HG03095 (cell line): Measurements from ENCODE around the gene PDZD2.
"Not testable (repeated sequence)": the region's sequence is repeated elsewhere in the genome, so short reads cannot be mapped to it uniquely, and the experiment has no call there.

Source experiments
- ATAC-seq: cut with Tn5 transposase; IDR thresholded peaks from one replicate; pipeline ENCODE4 v1.9.1; 2021; ENCODE audit warnings: moderate library complexity; ENCODE audit not compliant: unreplicated experiment

The PDZD2 gene

GRCh38 chr5:31688515-31689092 is 49.7 kb downstream of the PDZD2 start:
- no peak for ATAC-seq

GRCh38 chr5:31691408-31691807 is 52.5 kb downstream of the PDZD2 start:
- not testable (repeated sequence) for ATAC-seq

- ATAC-seq = no peak
These were observed 53.8 kb downstream of the PDZD2 start for GRCh38 chr5:31692561-31693221.

DNA sequence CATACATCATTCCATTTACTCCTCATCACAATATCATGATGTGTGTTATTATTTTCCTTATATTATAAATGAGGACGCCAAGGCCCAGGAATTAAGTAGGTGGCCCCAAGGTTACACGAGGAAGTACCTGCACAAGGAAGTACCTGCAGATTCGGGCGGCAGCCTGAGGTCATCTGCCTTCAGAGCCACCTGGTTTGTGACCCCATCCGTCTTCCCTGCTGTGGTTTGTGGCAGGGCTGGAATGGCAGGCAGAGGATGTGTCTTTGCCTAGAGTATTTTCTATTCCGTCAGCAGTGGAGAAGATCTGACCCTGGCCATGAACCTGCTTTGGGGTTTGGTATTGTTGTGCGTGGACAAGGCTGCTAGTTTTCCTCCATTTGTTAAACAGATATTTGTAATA is 59.7 kb downstream of the PDZD2 start:
- no peak for ATAC-seq

GRCh38 chr5:31701642-31702299 is 62.8 kb downstream of the PDZD2 start:
- ATAC-seq = no peak

- no peak for ATAC-seq
These were observed 63.8 kb downstream of the PDZD2 start for GRCh38 chr5:31702712-31703111.

DNA sequence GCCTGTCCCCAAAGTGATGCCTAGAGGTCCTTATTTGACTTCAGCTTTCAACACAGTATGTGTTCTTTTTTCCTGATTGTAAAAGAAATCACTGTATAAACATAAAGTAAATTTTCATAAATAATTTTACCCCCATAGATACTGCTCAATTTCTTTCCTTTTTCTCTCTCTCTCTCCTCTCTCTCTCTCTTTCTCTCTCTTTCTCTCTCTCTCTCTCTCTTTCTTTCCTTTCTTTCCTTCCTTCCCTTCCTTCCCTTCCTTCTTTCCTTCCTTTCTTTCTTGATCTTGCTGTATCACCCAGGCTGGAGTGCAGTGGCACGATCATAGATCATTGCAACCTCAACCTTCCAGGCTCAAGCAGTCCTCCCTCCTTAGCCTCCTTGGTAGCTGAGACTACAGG is 64.8 kb downstream of the PDZD2 start:
- no peak for ATAC-seq

DNA sequence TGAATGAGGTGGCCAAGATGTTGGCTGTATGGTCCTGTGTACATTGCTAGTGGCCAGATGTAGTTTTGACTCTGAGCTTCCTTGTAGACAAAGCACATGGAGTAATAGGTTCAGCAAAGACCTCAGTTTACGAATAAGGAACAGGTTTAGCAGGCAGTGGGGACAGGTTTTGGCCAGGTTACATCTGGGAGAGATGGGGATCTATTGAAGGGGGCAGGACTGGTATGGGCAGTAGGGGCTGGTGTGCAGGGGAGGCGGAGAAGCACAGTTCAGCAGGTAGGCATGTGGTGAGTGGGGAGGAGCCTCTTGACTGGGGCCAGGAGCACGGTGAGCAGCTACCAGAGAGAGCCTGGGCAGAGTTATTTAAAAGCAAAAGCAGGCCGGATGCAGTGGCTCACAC is 67.3 kb downstream of the PDZD2 start:
- ATAC-seq = no peak

DNA sequence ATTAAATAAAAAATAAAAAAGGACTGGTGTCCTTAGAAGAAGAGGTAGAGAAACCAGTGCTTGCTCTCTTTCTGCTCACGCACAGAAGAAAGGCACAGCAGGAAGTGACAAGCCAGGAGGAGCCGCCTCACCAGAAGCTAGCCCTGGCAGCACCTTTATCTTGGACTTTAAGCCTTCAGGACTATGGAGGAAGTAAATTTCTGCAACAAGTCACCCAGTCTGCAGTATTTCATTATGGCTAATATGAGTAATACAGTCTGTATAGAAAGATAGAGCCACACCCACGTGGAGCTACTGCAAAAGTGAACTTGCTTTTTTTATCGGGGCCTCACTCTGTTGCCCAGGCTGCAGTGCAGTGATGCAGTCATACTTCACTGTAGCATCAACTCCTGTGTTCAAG is 68.4 kb downstream of the PDZD2 start:
- ATAC-seq = no peak

DNA sequence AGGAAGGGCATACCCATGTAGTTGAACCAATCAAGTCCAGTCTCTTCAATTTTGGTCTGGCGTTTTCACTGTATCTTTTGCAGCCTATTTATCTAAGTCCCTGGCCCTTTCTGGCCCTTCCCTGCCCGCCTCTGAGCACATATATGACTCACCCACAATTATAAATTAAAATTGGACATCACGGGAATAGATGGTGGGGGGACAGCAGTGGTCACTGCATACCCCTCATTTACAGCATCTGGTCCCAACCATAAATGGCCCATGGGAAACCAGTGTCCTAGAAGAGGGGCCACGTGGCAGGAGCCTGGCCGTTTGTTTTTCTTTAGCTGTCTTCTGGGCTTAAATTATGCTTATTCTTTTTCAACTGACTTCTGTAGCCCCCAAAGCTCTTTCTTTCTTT is 69.2 kb downstream of the PDZD2 start:
- ATAC-seq = no peak

- ATAC-seq = no peak
These were observed 72.4 kb downstream of the PDZD2 start for GRCh38 chr5:31711363-31711762.

DNA sequence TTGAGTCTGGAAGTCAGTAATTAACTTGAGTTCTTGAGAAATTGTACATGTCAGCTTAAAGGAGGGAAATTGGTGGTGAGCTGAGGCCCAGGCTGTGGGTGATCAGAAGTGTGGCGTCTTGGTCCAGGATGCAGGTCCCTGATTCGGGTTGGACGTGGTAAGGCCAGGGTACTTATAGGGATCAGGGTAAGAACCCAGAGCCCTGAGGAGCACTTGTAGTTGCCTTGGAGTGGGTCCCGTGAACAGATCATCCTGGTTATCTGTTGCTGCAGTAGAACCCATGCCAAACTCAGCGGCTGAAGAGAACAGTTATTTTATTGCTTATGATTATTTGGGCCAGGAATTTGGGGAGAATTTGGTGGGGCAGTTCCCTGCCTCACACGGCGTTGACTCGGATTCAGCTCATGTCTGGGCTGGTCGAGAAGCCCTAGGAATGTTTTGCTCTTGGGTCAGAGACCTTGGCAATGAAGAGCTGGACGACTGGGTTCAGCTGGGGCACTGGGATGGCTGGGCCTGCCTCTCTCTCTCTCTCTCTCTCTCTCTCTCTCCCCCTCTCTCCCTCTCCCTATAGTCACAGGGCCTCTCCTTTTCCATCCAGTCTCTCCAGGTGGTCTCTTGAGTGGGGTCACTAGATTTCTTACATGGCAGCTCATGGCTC is 73.1 kb downstream of the PDZD2 start:
- ATAC-seq = no peak

- ATAC-seq = no peak
These were observed 78.6 kb downstream of the PDZD2 start for GRCh38 chr5:31717561-31717960.

DNA sequence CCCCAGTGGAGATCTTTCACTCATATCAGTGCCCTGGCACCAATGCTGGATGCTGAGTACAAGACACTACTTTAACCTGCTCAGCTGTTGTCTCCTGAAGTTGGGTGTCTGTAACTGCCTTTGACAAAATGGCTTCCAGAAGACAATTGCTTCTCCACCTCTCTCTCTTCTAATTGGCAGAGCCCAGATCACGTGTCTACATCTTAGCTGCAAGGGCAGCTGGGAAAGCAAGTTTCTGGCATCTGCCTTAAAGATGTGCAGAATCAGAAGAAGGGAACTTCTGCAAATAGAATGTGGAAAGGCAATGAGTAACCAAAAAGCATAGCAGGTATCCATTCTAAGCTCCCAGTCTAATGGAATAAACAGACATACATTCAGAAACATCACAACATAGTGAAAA is 81.1 kb downstream of the PDZD2 start:
- ATAC-seq = no peak

- ATAC-seq = no peak
These were observed 81.9 kb downstream of the PDZD2 start for GRCh38 chr5:31720811-31721345.

GRCh38 chr5:31722111-31722510 is 83.2 kb downstream of the PDZD2 start:
- ATAC-seq = no peak

DNA sequence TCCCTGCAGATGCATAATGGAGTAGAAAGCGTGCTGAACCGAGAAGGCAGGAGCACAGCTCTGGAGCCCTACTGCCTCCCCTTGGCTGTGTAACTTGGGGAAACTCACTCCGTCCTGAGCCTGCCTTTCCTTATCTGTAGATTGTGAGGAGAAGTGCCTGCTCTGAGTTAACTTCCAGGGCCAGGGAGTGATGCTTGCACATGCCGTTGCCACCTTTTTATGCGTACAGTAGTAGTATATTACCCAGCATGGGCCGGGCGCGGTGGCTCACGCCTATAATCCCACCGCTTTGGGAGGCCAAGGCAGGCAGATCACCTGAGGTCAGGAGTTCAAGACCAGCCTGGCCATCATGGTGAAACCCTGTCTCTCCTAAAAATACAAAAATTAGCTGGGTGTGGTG is 87.1 kb downstream of the PDZD2 start:
- ATAC-seq = no peak

GRCh38 chr5:31726952-31727351 is 88.0 kb downstream of the PDZD2 start:
- no peak for ATAC-seq

- no peak for ATAC-seq
These were observed 89.1 kb downstream of the PDZD2 start for GRCh38 chr5:31728039-31728438.

GRCh38 chr5:31728806-31729205 is 89.9 kb downstream of the PDZD2 start:
- not testable (repeated sequence) for ATAC-seq

- no peak for ATAC-seq
These were observed 91.2 kb downstream of the PDZD2 start for GRCh38 chr5:31730139-31730538.

- ATAC-seq = no peak
These were observed 92.1 kb downstream of the PDZD2 start for GRCh38 chr5:31731016-31731415.
